ENCODE measurements around the gene ADSL. TPM values are rescaled to one million over a fixed set of nuclear protein-coding genes. Genes with fewer than 3 reads are reported as not detected.

ADSL gene
- total RNA-seq, 4 donors from 2014 or later, result 54.6 to 79.1 (median 75.9) TPM

DNA sequence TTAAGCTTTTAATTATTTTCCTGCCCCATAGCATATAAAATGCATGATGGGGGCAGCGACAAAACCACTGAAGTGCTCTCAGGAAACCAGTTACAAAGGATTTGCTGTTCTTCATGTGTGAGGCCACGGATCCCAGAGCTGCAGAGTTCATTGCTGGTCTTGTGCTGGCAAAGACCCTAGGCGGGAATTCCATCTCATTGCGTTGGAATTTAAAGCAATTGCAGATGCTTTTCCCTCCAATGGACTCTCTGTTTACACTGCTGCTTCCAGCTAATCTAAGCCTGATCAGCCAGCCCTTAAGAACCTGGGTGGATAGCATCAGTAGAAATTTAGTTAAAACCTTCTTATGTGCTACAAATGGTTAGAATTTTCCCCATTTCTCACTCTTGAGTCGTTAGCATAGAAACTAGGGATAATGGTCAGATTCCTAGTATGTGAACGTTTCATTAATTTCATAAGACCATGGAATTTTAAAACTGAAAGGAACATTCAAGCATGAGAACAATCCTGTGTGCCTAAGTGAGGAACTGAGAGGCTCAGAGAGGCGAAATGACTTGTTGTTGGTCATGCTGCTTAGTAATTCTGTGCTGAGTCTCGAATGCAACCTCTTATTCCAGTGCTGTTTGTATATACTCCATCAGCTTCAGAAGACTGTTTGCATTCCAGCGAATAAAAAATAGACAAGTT, 36.1 kb upstream of the ADSL start:
- TF ChIP-seq, protein P1, sequence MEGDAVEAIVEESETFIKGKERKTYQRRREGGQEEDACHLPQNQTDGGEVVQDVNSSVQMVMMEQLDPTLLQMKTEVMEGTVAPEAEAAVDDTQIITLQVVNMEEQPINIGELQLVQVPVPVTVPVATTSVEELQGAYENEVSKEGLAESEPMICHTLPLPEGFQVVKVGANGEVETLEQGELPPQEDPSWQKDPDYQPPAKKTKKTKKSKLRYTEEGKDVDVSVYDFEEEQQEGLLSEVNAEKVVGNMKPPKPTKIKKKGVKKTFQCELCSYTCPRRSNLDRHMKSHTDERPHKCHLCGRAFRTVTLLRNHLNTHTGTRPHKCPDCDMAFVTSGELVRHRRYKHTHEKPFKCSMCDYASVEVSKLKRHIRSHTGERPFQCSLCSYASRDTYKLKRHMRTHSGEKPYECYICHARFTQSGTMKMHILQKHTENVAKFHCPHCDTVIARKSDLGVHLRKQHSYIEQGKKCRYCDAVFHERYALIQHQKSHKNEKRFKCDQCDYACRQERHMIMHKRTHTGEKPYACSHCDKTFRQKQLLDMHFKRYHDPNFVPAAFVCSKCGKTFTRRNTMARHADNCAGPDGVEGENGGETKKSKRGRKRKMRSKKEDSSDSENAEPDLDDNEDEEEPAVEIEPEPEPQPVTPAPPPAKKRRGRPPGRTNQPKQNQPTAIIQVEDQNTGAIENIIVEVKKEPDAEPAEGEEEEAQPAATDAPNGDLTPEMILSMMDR (IDR thresholded peaks at IDR 0.05; ENCODE audit: low read depth), result no peak

DNA sequence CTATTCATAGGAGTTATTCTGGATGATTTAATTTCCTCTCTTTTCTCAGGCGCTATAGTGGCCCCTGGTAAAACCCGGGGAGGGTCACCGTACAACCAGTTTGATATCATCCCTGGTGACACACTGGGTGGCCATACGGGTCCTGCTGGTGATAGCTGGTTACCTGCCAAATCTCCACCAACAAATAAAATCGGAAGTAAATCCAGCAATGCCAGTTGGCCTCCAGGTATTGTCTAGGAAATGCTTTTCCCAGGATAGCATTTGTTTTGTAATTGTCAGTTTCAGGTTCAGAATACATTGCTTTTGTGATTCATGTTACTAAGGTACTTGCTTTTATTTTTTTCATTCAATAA, 35.6 kb upstream of the ADSL start:
- TF ChIP-seq, protein P1 (IDR thresholded peaks at IDR 0.05; ENCODE audit: low read depth), result no peak

DNA sequence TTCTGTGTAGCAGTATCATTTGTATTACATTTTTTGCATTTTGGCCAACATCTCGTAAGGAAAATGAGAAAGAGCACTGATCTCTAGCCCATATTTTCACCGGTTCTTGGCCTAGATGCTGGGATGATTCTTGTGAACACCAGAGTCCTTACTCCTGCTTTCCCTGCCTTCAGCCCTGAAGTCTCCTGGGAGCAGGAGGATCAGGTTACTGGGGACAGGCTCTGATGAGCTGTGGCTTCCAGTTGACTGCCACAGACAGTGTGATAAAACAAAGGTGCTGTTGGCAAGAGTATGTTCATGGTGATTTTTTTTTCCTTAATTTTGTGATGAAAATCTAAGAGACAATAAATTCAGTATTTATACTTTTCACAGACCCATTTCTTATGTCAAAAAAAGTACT, 34.2 kb upstream of the ADSL start:
- TF ChIP-seq, protein P1 (IDR thresholded peaks at IDR 0.05; ENCODE audit: low read depth), result no peak

DNA sequence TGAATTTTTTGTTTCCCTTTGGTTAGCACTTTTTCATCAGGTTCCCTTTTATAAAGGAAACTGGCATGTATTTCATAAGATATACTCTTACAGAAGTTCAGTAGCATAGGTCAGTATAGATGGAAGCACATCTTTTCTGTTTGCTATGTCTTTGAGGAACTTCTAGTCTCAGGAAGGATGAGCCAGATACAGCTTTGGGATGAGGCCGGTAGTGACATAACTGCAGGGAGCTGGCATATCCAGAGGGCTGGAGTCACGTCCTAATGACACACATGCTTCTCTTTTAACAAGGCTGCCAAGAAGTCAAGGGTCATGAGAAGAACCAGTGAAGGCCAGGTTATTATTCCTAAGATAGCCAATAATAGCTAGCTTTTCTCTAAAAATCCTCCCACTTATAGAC, 33.3 kb upstream of the ADSL start:
- TF ChIP-seq, protein P1 (IDR thresholded peaks at IDR 0.05; ENCODE audit: low read depth), result no peak

DNA sequence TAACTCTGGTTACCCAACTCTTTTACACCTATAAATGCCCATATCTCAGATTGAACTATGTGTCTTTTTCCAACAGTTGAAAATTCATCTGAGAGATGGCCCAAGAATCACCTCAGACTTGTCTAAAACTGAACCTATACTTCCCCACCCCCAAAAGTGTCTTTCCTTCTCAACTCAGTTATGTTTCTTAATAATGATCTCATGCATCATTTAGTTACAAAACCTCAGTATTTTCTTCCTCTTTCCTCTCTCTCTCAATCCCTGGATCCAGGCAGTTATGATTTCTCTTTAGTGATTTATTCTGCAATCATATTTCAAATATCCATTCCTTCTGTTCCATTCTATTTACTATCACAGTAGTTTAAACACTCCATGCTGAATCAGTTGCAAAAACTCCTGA, 32.3 kb upstream of the ADSL start:
- TF ChIP-seq, protein P1 (IDR thresholded peaks at IDR 0.05; ENCODE audit: low read depth), result no peak

DNA sequence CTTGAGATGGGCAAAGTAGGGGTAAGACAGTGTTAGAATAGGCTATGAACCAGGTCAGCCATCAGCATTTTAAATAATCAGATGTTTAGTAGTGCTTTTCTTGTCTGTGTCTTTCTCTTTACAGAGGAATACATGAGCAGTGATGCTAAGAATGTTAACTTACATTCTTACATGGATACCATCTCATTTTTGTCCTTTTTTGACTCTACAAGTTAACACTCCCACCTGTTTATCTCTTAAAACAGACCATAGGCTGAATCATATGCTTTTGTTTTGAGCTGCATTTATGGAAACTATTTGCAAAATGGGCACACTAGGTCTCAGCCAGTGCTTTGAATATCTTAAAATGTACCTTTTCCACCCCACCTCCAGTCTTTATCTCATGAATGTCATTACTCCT, 25.6 kb upstream of the ADSL start:
- TF ChIP-seq, protein P1 (IDR thresholded peaks at IDR 0.05; ENCODE audit: low read depth), result no peak

DNA sequence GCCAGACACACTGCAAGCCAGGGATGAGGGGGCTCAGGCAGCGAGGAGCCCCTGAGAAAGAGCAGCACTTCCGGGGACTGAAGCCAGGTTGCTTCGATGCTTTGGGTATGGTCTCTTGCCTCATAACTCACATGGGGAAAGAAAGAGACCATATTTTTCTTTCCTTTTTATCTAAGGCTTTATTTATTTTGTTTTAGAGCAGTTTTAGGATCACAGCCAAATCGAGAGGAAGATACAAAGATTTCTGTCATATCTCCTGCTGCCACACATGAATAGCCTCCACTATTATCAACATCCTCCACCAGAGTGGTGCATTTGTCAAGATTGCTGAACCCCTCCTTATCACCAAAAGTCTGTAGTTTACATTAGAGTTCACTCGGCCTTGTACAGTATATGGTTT, 24.3 kb upstream of the ADSL start:
- TF ChIP-seq, protein P1 (IDR thresholded peaks at IDR 0.05; ENCODE audit: low read depth), result no peak
